B cell (primary cell): Measurements from ENCODE around the gene PRRT1. TPM values are rescaled to one million over a fixed set of nuclear protein-coding genes. Genes with fewer than 3 reads are reported as not detected.
A peak's percentile ranks its signal among the peaks of the same experiment; 100 is the strongest.

Experiments
- ATAC-seq: fragments of 200-7000 bp; cut with Tn5 transposase; one replicate; pipeline ENCODE4 v1.10.0; 2021; ENCODE audit warnings: low read depth, mild to moderate bottlenecking, moderate number of reproducible peaks, moderate library complexity
- CTCF ChIA-PET: fragments of 350-600 bp; sonication (Branson Sonifier 250); formaldehyde crosslinking; loops from one replicate; lab custom pipeline; 2021; ENCODE audit warnings: antibody characterized with exemption, inconsistent platforms; lab: Charles Lee
- POLR2A ChIA-PET: fragments of 350-600 bp; sonication (Branson Sonifier 250); formaldehyde crosslinking; loops from one replicate; lab custom pipeline; 2021; ENCODE audit warnings: antibody characterized with exemption; lab: Charles Lee
- DNase-seq: peaks from one replicate; pipeline ENCODE4 v3.0.0; 2013
- H2AFZ ChIP-seq: 2 replicates; pipeline ENCODE4 v1.6.1; 2012; ENCODE audit warnings: mild to moderate bottlenecking, low read depth, low read length; ENCODE audit not compliant: insufficient read depth, poor library complexity, severe bottlenecking
- H3K27ac ChIP-seq, 2 donors: 1 replicate in 1 of 2; 2 replicates in 1 of 2; pipeline ENCODE4 v1.5.1; 2012 to 2013; ENCODE audit warnings: low read length in 2 of 2, mild to moderate bottlenecking in 2 of 2, moderate library complexity in 1 of 2
- H3K27me3 ChIP-seq, 4 experiments: fragments of 200-600 bp in 1 of 4; sonication (generic) in 1 of 4; replicated peaks in 1 of 4; 1 replicate in 2 of 4; 2 replicates in 2 of 4; pipeline versions ENCODE4 v1.6.1 to v1.7.0; 2013 to 2016; ENCODE audit warnings: low read length in 3 of 4, mild to moderate bottlenecking in 2 of 4, mixed read lengths in 1 of 4, moderate library complexity in 1 of 4; ENCODE audit not compliant: insufficient read depth in 4 of 4, control insufficient read depth in 3 of 4; ENCODE audit errors: control extremely low read depth in 1 of 4
- H3K36me3 ChIP-seq, 2 experiments: replicated peaks in 1 of 2; 1 replicate in 1 of 2; 2 replicates in 1 of 2; pipeline versions ENCODE4 v1.6.1 to v1.7.1; 2013; ENCODE audit warnings: low read length in 1 of 2; ENCODE audit not compliant: insufficient read depth in 2 of 2, control insufficient read depth in 1 of 2; ENCODE audit errors: control extremely low read depth in 1 of 2, extremely low read depth in 1 of 2
- H3K4me1 ChIP-seq, 2 donors: fragments of 200-600 bp in 1 of 2; sonication (generic) in 1 of 2; 1 replicate in 1 of 2; 2 replicates in 1 of 2; pipeline versions ENCODE4 v1.5.1 to v1.6.1; 2013 to 2017; ENCODE audit warnings: low read length in 2 of 2; ENCODE audit not compliant: control insufficient read depth in 2 of 2, insufficient read depth in 2 of 2
- H3K4me2 ChIP-seq: replicated peaks from 2 replicates; pipeline ENCODE3; 2012; ENCODE audit warnings: mild to moderate bottlenecking, low read depth, low read length; ENCODE audit not compliant: poor library complexity, severe bottlenecking
- H3K4me3 ChIP-seq, 5 experiments: fragments of 200-600 bp in 1 of 5; sonication (generic) in 1 of 5; 1 replicate in 3 of 5; 2 replicates in 2 of 5; pipeline versions ENCODE4 v1.5.1 to v1.7.0; 2011 to 2016; ENCODE audit warnings: low read length in 4 of 5, mild to moderate bottlenecking in 4 of 5, low read depth in 2 of 5, control low read depth in 1 of 5, moderate library complexity in 1 of 5; ENCODE audit not compliant: insufficient read depth in 1 of 5; ENCODE audit errors: control extremely low read depth in 1 of 5, extremely low read depth in 1 of 5
- H3K79me2 ChIP-seq: fragments of 200-600 bp; sonication (generic); one replicate; pipeline ENCODE4 v1.6.0; 2016; ENCODE audit warnings: low read length; ENCODE audit not compliant: control insufficient read depth, insufficient read depth
- H3K9ac ChIP-seq: fragments of 200-600 bp; sonication (generic); 2 replicates; pipeline ENCODE4 v1.6.1; 2017; ENCODE audit warnings: mild to moderate bottlenecking, low read length, moderate library complexity
- H3K9me3 ChIP-seq, 3 donors: one replicate each; pipeline versions ENCODE4 v1.6.1 to v1.7.1; 2013; ENCODE audit warnings: low read length in 2 of 3; ENCODE audit not compliant: control insufficient read depth in 2 of 3, insufficient read depth in 1 of 3; ENCODE audit errors: control extremely low read depth in 1 of 3
- H4K20me1 ChIP-seq: 2 replicates; pipeline ENCODE4 v1.6.0; 2012; ENCODE audit warnings: mild to moderate bottlenecking, low read length; ENCODE audit not compliant: insufficient read depth, control insufficient read depth, poor library complexity, severe bottlenecking
- H3K27ac Mint-ChIP-seq: one replicate; pipeline ENCODE4 v1.8.0; 2021; ENCODE audit warnings: mixed read lengths
- H3K27me3 Mint-ChIP-seq: one replicate; pipeline ENCODE4 v1.8.0; 2021; ENCODE audit warnings: mixed read lengths
- H3K4me1 Mint-ChIP-seq: one replicate; pipeline ENCODE4 v1.8.0; 2021; ENCODE audit warnings: mixed read lengths
- H3K4me3 Mint-ChIP-seq: one replicate; pipeline ENCODE4 v1.8.0; 2021; ENCODE audit warnings: mixed read lengths
- H3K9me3 Mint-ChIP-seq: one replicate; pipeline ENCODE4 v1.8.0; 2022; ENCODE audit warnings: mixed read lengths; ENCODE audit not compliant: insufficient read depth
- EZH2 ChIP-seq: IDR thresholded peaks from 2 replicates; pipeline ENCODE4 v1.6.1; 2012; ENCODE audit warnings: borderline replicate concordance, low read depth, mild to moderate bottlenecking, moderate library complexity, low read length; ENCODE audit not compliant: insufficient read depth, poor library complexity, severe bottlenecking
- WGBS: methylation state at CpG from one replicate; pipeline ENCODE4 v1.1.5; 2013; ENCODE audit warnings: missing lambda C conversion rate; ENCODE audit not compliant: insufficient coverage; 5-methylcytosine and 5-hydroxymethylcytosine counted together
- intact Hi-C: fragments of 100-400 bp; cut with micrococcal nuclease; formaldehyde crosslinking; loops from one replicate; pipeline ENCODE4 v1.10.0; 2022
- polyA plus RNA-seq: library from polyadenylated mRNA; depleted of rRNA; stranded (reverse); fragments of >200 nt; gene quantifications from 2 replicates; pipeline ENCODE4 v1.2.3, GENCODE V29; 2012
- total RNA-seq, 2 donors: library from RNA; stranded (reverse); fragments of 120-200 nt in 1 of 2; gene quantifications; 1 replicate in 1 of 2; 2 replicates in 1 of 2; pipeline versions ENCODE4 v1.2.3 to v1.2.4, GENCODE V29; 2013 to 2022
- TF ChIP-seq, protein P1 (sequence below): fragments of 200-600 bp; IDR thresholded peaks from one replicate; pipeline ENCODE4 v1.8.0; 2022; ENCODE audit warnings: antibody characterized with exemption, mild to moderate bottlenecking

The PRRT1 gene
- total and polyA plus RNA-seq, 2 donors (not counting 1 experiment from before 2014, with no cell fraction given) = not detected

DNA sequence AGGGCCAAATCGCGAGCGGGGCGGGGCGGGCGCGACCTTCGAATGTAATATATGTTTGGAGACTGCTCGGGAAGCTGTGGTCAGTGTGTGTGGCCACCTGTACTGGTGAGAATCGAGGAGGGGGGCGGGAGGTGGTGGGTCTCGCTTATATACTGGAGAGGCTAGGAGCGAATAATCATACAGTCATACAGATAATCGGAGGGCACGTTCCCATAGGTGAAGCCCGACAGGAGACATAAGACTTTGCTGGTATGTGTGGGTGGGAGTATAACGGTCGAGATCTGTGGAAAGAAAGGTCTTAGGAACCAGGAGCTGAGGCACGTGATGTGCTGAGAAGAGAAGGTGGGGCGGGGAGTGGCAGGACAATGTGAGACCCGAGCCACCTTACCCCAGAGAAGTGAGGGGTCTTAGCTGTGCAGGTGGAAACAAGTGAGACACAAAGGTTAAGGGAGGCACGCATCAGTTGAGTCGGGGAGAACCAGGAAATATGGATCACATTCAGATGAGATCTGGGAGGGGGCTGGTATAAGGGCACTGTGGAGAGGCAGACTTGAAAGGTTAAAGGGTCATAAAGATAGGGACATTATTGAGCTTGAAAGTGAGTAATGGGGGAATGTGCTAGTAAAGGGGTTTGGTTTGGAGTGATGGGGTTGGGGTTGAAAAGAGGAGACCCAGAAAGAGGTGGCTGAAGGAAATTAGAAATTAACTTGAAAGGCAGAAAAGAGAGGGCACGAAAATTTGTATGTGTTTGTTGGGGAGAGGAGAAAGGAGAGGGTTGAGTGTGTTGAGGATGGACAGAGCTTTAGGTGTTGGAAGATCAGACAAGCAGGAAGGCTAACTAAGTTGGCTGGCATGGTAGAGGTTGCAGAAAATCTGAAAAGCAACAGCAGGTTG is 27.1 kb upstream of the PRRT1 start:
- Histone ChIP-seq H3K4me2 (peak overlapping the region; percentile 93), H3K27me3 (no peaks in the 10 kb centered on the region), H4K20me1 (no peaks in the 10 kb centered on the region), H3K79me2 (peaks cover 36% of the 10 kb centered on the region), H3K36me3 (peaks cover 0 to 35% of the 10 kb centered on the region in 2 experiments), H3K4me1 (peaks cover 34 to 40% of the 10 kb centered on the region in 2 donors), H3K27ac (peak overlapping the region; percentile 57 to 98), H3K9me3 (no peaks in the 10 kb centered on the region), H3K9ac (peak overlapping the region; percentile 81), H3K4me3 (peak overlapping the region; percentile 68 to 92 (median 75)), H2AFZ (peak overlapping the region; percentile 74)
- no peak for ATAC-seq
- H3K4me1 Mint-ChIP-seq = peaks cover 63% of the 10 kb centered on the region
- H3K27ac Mint-ChIP-seq = peak overlapping the region; percentile 99
- H3K27me3 Mint-ChIP-seq = no peaks in the 10 kb centered on the region
- no peak for DNase-seq
- no peaks in the 10 kb centered on the region for H3K9me3 Mint-ChIP-seq
- POLR2A ChIA-PET = interaction anchor here (0.6 to 3.0 kb wide), 6 partner anchors 10 to 77 kb away, joined by 3 to 25 read pairs (median 6); partner anchors contain the start of genes GPSM3 and PBX2
- peak overlapping the region; percentile 97 for H3K4me3 Mint-ChIP-seq
- TF ChIP-seq, protein P1, sequence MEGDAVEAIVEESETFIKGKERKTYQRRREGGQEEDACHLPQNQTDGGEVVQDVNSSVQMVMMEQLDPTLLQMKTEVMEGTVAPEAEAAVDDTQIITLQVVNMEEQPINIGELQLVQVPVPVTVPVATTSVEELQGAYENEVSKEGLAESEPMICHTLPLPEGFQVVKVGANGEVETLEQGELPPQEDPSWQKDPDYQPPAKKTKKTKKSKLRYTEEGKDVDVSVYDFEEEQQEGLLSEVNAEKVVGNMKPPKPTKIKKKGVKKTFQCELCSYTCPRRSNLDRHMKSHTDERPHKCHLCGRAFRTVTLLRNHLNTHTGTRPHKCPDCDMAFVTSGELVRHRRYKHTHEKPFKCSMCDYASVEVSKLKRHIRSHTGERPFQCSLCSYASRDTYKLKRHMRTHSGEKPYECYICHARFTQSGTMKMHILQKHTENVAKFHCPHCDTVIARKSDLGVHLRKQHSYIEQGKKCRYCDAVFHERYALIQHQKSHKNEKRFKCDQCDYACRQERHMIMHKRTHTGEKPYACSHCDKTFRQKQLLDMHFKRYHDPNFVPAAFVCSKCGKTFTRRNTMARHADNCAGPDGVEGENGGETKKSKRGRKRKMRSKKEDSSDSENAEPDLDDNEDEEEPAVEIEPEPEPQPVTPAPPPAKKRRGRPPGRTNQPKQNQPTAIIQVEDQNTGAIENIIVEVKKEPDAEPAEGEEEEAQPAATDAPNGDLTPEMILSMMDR = no peak
- no peak for TF ChIP-seq EZH2
- intact Hi-C loops = loop anchor here (1.0 to 5.0 kb wide), 9 partner anchors 17 to 1394 kb away; partner anchors contain the start of genes ATF6B, CSNK2B, HSD17B8 and LY6G5B
- WGBS = 4% methylated on average over 21 of the region's 24 CpGs
- CTCF ChIA-PET = interaction anchor here (0.6 to 1.2 kb wide), 8 partner anchors 14 to 806 kb away, joined by 3 to 7 read pairs (median 4); partner anchors contain the start of genes GPSM3 and LY6G5C
